GM12891 (cell line): Measurements from ENCODE around the gene ACTG2.
"Not testable (repeated sequence)": the region's sequence is repeated elsewhere in the genome, so short reads cannot be mapped to it uniquely, and the experiment has no call there.

ENCODE experiments used
- POLR2A ChIP-seq: IDR thresholded peaks from 2 replicates; pipeline ENCODE4 v1.6.1; 2011; ENCODE audit warnings: low read depth, low read length, control low read depth
- POLR2AphosphoS5 ChIP-seq: IDR thresholded peaks from 2 replicates; pipeline ENCODE4 v1.6.1; 2011; ENCODE audit warnings: low read depth, low read length, control low read depth
- POU2F2 ChIP-seq: IDR thresholded peaks from 2 replicates; pipeline ENCODE4 v1.6.1; 2011; ENCODE audit warnings: low read depth, mild to moderate bottlenecking, control low read depth, low read length, moderate library complexity
- TAF1 ChIP-seq: IDR thresholded peaks from 2 replicates; pipeline ENCODE4 v1.6.1; 2011; ENCODE audit warnings: low read depth, low read length, control low read depth

GRCh38 chr2:73903949-73904613, 11.3 kb downstream of the ACTG2 start:
- TF ChIP-seq POLR2AphosphoS5, POLR2A, TAF1, POU2F2: not testable (repeated sequence)
